IMR-90 (cell line): ENCODE results near the gene NRF1. TPM values are rescaled to one million over a fixed set of nuclear protein-coding genes. Genes with fewer than 3 reads are reported as not detected.

Source experiments
- ATAC-seq: fragments of 200-7000 bp; cut with Tn5 transposase; 2 replicates; pipeline ENCODE4 v1.9.1; 2020; ENCODE audit warnings: low read depth, mild to moderate bottlenecking, moderate library complexity
- BruUV-seq: library from RNA; stranded (reverse); fragments of 400-500 nt; replicated peaks from 2 replicates; lab custom pipeline; 2021; lab: Mats Ljungman, UMichigan
- CTCF ChIA-PET: fragments of 300-600 bp; formaldehyde crosslinking; extraction: SDS; loops from one replicate; lab custom pipeline; 2021; ENCODE audit warnings: antibody characterized with exemption; lab: Yijun Ruan, JAX
- POLR2A ChIA-PET: fragments of 300-600 bp; sonication (Branson Sonifier 250); formaldehyde crosslinking; loops from one replicate; lab custom pipeline; 2022; ENCODE audit warnings: antibody characterized with exemption; ENCODE audit not compliant: unreplicated experiment; lab: Charles Lee
- DNase-seq: peaks from one replicate; pipeline ENCODE4 v3.0.0; 2013
- H2AFZ ChIP-seq: replicated peaks from 2 replicates; pipeline ENCODE3; 2013; ENCODE audit warnings: low read length, mild to moderate bottlenecking; ENCODE audit not compliant: poor library complexity
- H2AK5ac ChIP-seq: 2 replicates; pipeline ENCODE4 v1.6.1; 2013; ENCODE audit warnings: low read depth, low read length, inconsistent platforms
- H2AK9ac ChIP-seq: replicated peaks from 2 replicates; pipeline ENCODE3; 2013; ENCODE audit warnings: mild to moderate bottlenecking, low read depth, low read length, moderate library complexity; ENCODE audit not compliant: poor library complexity
- H2BK120ac ChIP-seq: 2 replicates; pipeline ENCODE4 v1.6.1; 2013; ENCODE audit warnings: low read depth, low read length, inconsistent platforms
- H2BK15ac ChIP-seq: 3 replicates; pipeline ENCODE4 v1.6.1; 2013; ENCODE audit warnings: low read depth, low read length, inconsistent platforms
- H2BK20ac ChIP-seq: 2 replicates; pipeline ENCODE4 v1.6.1; 2013; ENCODE audit warnings: low read depth, mild to moderate bottlenecking, inconsistent platforms, low read length, moderate library complexity
- H2BK5ac ChIP-seq: 2 replicates; pipeline ENCODE4 v1.6.1; 2013; ENCODE audit warnings: mild to moderate bottlenecking, low read depth, low read length, inconsistent platforms; ENCODE audit not compliant: poor library complexity, severe bottlenecking
- H3K14ac ChIP-seq: replicated peaks from 2 replicates; pipeline ENCODE4 v1.6.1; 2013; ENCODE audit warnings: low read depth, low read length, inconsistent platforms
- H3K18ac ChIP-seq: 2 replicates; pipeline ENCODE4 v1.6.1; 2013; ENCODE audit warnings: low read depth, low read length, control low read depth
- H3K23ac ChIP-seq: 2 replicates; pipeline ENCODE4 v1.6.1; 2013; ENCODE audit warnings: low read depth, low read length, inconsistent platforms
- H3K27ac ChIP-seq: 2 replicates; pipeline ENCODE4 v1.5.1; 2013; ENCODE audit warnings: mild to moderate bottlenecking, control low read depth, low read length; ENCODE audit not compliant: insufficient read depth
- H3K27me3 ChIP-seq: 2 replicates; pipeline ENCODE4 v1.6.1; 2013; ENCODE audit warnings: low read length; ENCODE audit not compliant: control insufficient read depth, insufficient read depth
- H3K36me3 ChIP-seq: 2 replicates; pipeline ENCODE4 v1.6.1; 2013; ENCODE audit warnings: low read length, mixed read lengths; ENCODE audit not compliant: control insufficient read depth, insufficient read depth
- H3K4ac ChIP-seq: 2 replicates; pipeline ENCODE4 v1.6.1; 2013; ENCODE audit warnings: low read depth, low read length, inconsistent platforms
- H3K4me1 ChIP-seq: 2 replicates; pipeline ENCODE4 v1.6.1; 2013; ENCODE audit warnings: low read length, mixed read lengths; ENCODE audit not compliant: control insufficient read depth, insufficient read depth
- H3K4me2 ChIP-seq: 2 replicates; pipeline ENCODE4 v1.6.1; 2013; ENCODE audit warnings: low read depth, mild to moderate bottlenecking, control low read depth, low read length, moderate library complexity
- H3K4me3 ChIP-seq: 2 replicates; pipeline ENCODE4 v1.5.1; 2013; ENCODE audit warnings: low read depth, mild to moderate bottlenecking, control low read depth, low read length, moderate library complexity; ENCODE audit not compliant: insufficient read depth
- H3K56ac ChIP-seq: 2 replicates; pipeline ENCODE4 v1.6.1; 2013; ENCODE audit warnings: low read length, inconsistent platforms; ENCODE audit not compliant: insufficient read depth; ENCODE audit errors: extremely low read depth
- H3K79me1 ChIP-seq, 2 experiments: 2 replicates each; pipeline ENCODE4 v1.6.1; 2013; ENCODE audit warnings: low read length in 2 of 2, inconsistent platforms in 1 of 2, low read depth in 1 of 2
- H3K9ac ChIP-seq: 2 replicates; pipeline ENCODE4 v1.6.1; 2013; ENCODE audit warnings: low read depth, low read length, control low read depth
- H3K9me1 ChIP-seq: 2 replicates; pipeline ENCODE4 v1.6.1; 2013; ENCODE audit warnings: low read length, inconsistent platforms; ENCODE audit not compliant: insufficient read depth
- H3K9me3 ChIP-seq: 2 replicates; pipeline ENCODE4 v1.6.1; 2013; ENCODE audit warnings: low read length; ENCODE audit not compliant: control insufficient read depth, insufficient read depth
- H4K20me1 ChIP-seq: 2 replicates; pipeline ENCODE4 v1.6.1; 2013; ENCODE audit warnings: low read length, inconsistent platforms; ENCODE audit not compliant: insufficient read depth
- H4K5ac ChIP-seq: 2 replicates; pipeline ENCODE4 v1.6.1; 2013; ENCODE audit warnings: mild to moderate bottlenecking, low read depth, low read length, control low read depth
- H4K8ac ChIP-seq, 2 experiments: 2 replicates each; pipeline ENCODE4 v1.6.1; 2013; ENCODE audit warnings: low read depth in 2 of 2, low read length in 2 of 2, control low read depth in 1 of 2, inconsistent platforms in 1 of 2
- H4K91ac ChIP-seq: 2 replicates; pipeline ENCODE4 v1.6.1; 2013; ENCODE audit warnings: low read depth, low read length, inconsistent platforms; ENCODE audit not compliant: insufficient read depth
- BHLHE40 ChIP-seq: fragments of 150-350 bp; IDR thresholded peaks from 2 replicates; pipeline ENCODE4 v1.6.1; 2016; ENCODE audit warnings: mild to moderate bottlenecking, low read depth, low read length
- CEBPB ChIP-seq: IDR thresholded peaks from 2 replicates; pipeline ENCODE4 v1.6.1; 2012; ENCODE audit warnings: low read depth, low read length, improper control_type of control experiment
- CHD1 ChIP-seq: IDR thresholded peaks from 2 replicates; pipeline ENCODE4 v1.6.1; 2012; ENCODE audit warnings: low read depth, low read length, improper control_type of control experiment
- ELK1 ChIP-seq: fragments of 150-350 bp; IDR thresholded peaks from 2 replicates; pipeline ENCODE4 v1.6.1; 2016; ENCODE audit warnings: low read depth, mild to moderate bottlenecking, low read length, moderate library complexity, borderline replicate concordance
- FOS ChIP-seq: fragments of 150-350 bp; IDR thresholded peaks from 2 replicates; pipeline ENCODE4 v1.6.1; 2016; ENCODE audit warnings: low read depth, low read length
- MAFK ChIP-seq: IDR thresholded peaks from 2 replicates; pipeline ENCODE4 v1.6.1; 2012; ENCODE audit warnings: low read depth, low read length, improper control_type of control experiment
- MAZ ChIP-seq: IDR thresholded peaks from 2 replicates; pipeline ENCODE4 v1.6.1; 2012; ENCODE audit warnings: low read depth, mild to moderate bottlenecking, low read length, improper control_type of control experiment, moderate library complexity, borderline replicate concordance
- MXI1 ChIP-seq: IDR thresholded peaks from 2 replicates; pipeline ENCODE4 v1.6.1; 2012; ENCODE audit warnings: low read depth, mild to moderate bottlenecking, low read length, moderate library complexity, borderline replicate concordance
- NFE2L2 ChIP-seq: fragments of 150-350 bp; IDR thresholded peaks from 2 replicates; pipeline ENCODE4 v1.6.1; 2016; ENCODE audit warnings: low read depth, mild to moderate bottlenecking, low read length
- POLR2A ChIP-seq: IDR thresholded peaks from 2 replicates; pipeline ENCODE4 v1.6.1; 2012; ENCODE audit warnings: mild to moderate bottlenecking, low read depth, low read length
- RAD21 ChIP-seq: IDR thresholded peaks from 2 replicates; pipeline ENCODE4 v1.6.1; 2012; ENCODE audit warnings: low read length, improper control_type of control experiment
- RCOR1 ChIP-seq: IDR thresholded peaks from 2 replicates; pipeline ENCODE4 v1.6.1; 2012; ENCODE audit warnings: mild to moderate bottlenecking, low read length, improper control_type of control experiment; ENCODE audit not compliant: insufficient replicate concordance
- RFX5 ChIP-seq: IDR thresholded peaks from 2 replicates; pipeline ENCODE4 v1.8.0; 2012; ENCODE audit warnings: low read depth, mild to moderate bottlenecking, low read length, moderate library complexity
- SMC3 ChIP-seq: fragments of 150-350 bp; IDR thresholded peaks from 2 replicates; pipeline ENCODE4 v1.6.1; 2016; ENCODE audit warnings: low read depth, mild to moderate bottlenecking, antibody characterized with exemption, low read length, moderate library complexity
- WGBS, 2 experiments: methylation state at CpG; one replicate each; pipeline versions ENCODE4 v1.1.5 to v1.1.7; 2013; ENCODE audit warnings: missing lambda C conversion rate in 2 of 2; ENCODE audit not compliant: insufficient read length in 1 of 2; ENCODE audit errors: extremely low coverage in 2 of 2; 5-methylcytosine and 5-hydroxymethylcytosine counted together
- dilution Hi-C: fragments of 300-500 bp; cut with HindIII; formaldehyde crosslinking; loops from one replicate; pipeline ENCODE4 v1.14.3; 2018; ENCODE audit warnings: low sequenced_read_pairs; ENCODE audit not compliant: unreplicated experiment
- in situ Hi-C: fragments of 300-500 bp; cut with MboI; formaldehyde crosslinking; loops from 3 replicates; pipeline ENCODE4 v1.14.3; 2019; ENCODE audit warnings: low sequenced_read_pairs, inconsistent platforms, mixed read lengths
- intact Hi-C: fragments of 100-400 bp; cut with micrococcal nuclease; formaldehyde crosslinking; loops from 2 replicates; pipeline ENCODE4 v1.10.0; 2022
- polyA plus RNA-seq, 3 experiments: library from polyadenylated mRNA; depleted of rRNA; stranded (reverse); fragments of >200 nt; gene quantifications; 2 replicates each; pipeline ENCODE4 v1.2.3, GENCODE V29; 2012; ENCODE audit warnings: low replicate concordance in 1 of 3
- total RNA-seq: library from RNA; depleted of rRNA; stranded (reverse); fragments of >200 nt; gene quantifications from 2 replicates; pipeline ENCODE4 v1.2.3, GENCODE V29; 2012
- TF ChIP-seq, protein P1 (sequence below): conservative IDR thresholded peaks from 2 replicates; pipeline ENCODE4 v1.5.1; 2012; ENCODE audit warnings: mild to moderate bottlenecking, low read depth, low read length, improper control_type of control experiment
- TF ChIP-seq, protein P2 (sequence below): fragments of 150-350 bp; IDR thresholded peaks from 2 replicates; pipeline ENCODE4 v1.6.1; 2017; ENCODE audit warnings: mild to moderate bottlenecking, antibody characterized with exemption, low read length, low read depth

The NRF1 gene
- total and polyA plus RNA-seq, 2 of the 4 experiments (the other 2 are of a cell fraction): 11.4 to 15.8 TPM

DNA sequence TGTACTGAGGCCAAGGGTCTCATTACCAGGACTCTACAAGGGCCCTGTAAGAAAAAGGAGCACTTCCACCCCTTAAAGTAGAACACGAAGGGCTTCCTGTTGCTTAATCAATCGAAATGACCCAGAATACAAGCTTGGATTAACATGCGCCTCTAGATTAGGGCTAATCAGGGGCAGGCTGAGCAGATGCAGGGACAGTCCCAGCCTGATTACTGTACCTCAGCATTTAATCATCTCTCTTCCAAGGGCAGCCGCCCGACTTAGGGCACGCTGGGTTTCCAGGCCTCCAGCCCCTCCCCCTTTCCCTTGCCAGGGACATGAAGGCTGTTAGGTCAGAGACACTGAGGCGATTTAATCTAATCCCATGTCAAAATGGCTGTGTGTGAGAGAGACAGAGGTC, 138.6 kb downstream of the NRF1 start:
- no peak for ATAC-seq
- Histone ChIP-seq H3K23ac (no peak overlapping the region), H2BK15ac (no peak overlapping the region), H3K9ac (no peak overlapping the region), H3K56ac (no peak overlapping the region), H2AFZ (no peak overlapping the region), H3K27ac (no peak overlapping the region), H3K4me1 (peaks cover 2% of the 10 kb centered on the region; the same call in 1 of the 2 replicates), H2AK9ac (no peak overlapping the region), H4K20me1 (no peaks in the 10 kb centered on the region), H3K9me1 (peaks cover 8% of the 10 kb centered on the region; the same call in 1 of the 2 replicates), H2AK5ac (no peak overlapping the region), H3K36me3 (peaks cover 3% of the 10 kb centered on the region), H3K18ac (no peak overlapping the region), H4K5ac (no peak overlapping the region), H3K4ac (no peak overlapping the region), H3K4me2 (no peak overlapping the region), H4K91ac (no peak overlapping the region), H3K14ac (no peak overlapping the region), H3K79me1 (no peaks in the 10 kb centered on the region; a peak in 1 of 4 replicates), H4K8ac (no peak overlapping the region), H3K4me3 (no peak overlapping the region), H2BK20ac (no peak overlapping the region), H3K9me3 (no peaks in the 10 kb centered on the region), H2BK120ac (no peak overlapping the region), H2BK5ac (no peak overlapping the region), H3K27me3 (no peaks in the 10 kb centered on the region)
- in situ Hi-C loops: no loop called here
- WGBS, 2 experiments: 80% methylated on average over 1 of the region's 7 CpGs; no CpG with 5 or more reads in 1 of the 2 experiments
- intact Hi-C loops: no loop called here
- BruUV-seq: no TSS peak
- POLR2A ChIA-PET: no interaction called here
- no peak for DNase-seq
- TF ChIP-seq NFE2L2 (no peak), MXI1 (no peak), POLR2A (no peak), FOS (no peak), RCOR1 (no peak), RFX5 (no peak), MAFK (no peak), MAZ (no peak), CHD1 (no peak), BHLHE40 (no peak), SMC3 (no peak), CEBPB (no peak), RAD21 (no peak), ELK1 (no peak)
- TF ChIP-seq, protein P1, sequence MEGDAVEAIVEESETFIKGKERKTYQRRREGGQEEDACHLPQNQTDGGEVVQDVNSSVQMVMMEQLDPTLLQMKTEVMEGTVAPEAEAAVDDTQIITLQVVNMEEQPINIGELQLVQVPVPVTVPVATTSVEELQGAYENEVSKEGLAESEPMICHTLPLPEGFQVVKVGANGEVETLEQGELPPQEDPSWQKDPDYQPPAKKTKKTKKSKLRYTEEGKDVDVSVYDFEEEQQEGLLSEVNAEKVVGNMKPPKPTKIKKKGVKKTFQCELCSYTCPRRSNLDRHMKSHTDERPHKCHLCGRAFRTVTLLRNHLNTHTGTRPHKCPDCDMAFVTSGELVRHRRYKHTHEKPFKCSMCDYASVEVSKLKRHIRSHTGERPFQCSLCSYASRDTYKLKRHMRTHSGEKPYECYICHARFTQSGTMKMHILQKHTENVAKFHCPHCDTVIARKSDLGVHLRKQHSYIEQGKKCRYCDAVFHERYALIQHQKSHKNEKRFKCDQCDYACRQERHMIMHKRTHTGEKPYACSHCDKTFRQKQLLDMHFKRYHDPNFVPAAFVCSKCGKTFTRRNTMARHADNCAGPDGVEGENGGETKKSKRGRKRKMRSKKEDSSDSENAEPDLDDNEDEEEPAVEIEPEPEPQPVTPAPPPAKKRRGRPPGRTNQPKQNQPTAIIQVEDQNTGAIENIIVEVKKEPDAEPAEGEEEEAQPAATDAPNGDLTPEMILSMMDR: no peak
- TF ChIP-seq, protein P2, sequence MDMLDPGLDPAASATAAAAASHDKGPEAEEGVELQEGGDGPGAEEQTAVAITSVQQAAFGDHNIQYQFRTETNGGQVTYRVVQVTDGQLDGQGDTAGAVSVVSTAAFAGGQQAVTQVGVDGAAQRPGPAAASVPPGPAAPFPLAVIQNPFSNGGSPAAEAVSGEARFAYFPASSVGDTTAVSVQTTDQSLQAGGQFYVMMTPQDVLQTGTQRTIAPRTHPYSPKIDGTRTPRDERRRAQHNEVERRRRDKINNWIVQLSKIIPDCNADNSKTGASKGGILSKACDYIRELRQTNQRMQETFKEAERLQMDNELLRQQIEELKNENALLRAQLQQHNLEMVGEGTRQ: no peak
- dilution Hi-C loops: no loop called here
- CTCF ChIA-PET: interaction anchor here (0.7 kb wide), 1 partner anchor 11 kb away, joined by 3 read pairs; no protein-coding TSS in a partner anchor
